ENCODE measurements around the gene ZNF391.

DNA sequence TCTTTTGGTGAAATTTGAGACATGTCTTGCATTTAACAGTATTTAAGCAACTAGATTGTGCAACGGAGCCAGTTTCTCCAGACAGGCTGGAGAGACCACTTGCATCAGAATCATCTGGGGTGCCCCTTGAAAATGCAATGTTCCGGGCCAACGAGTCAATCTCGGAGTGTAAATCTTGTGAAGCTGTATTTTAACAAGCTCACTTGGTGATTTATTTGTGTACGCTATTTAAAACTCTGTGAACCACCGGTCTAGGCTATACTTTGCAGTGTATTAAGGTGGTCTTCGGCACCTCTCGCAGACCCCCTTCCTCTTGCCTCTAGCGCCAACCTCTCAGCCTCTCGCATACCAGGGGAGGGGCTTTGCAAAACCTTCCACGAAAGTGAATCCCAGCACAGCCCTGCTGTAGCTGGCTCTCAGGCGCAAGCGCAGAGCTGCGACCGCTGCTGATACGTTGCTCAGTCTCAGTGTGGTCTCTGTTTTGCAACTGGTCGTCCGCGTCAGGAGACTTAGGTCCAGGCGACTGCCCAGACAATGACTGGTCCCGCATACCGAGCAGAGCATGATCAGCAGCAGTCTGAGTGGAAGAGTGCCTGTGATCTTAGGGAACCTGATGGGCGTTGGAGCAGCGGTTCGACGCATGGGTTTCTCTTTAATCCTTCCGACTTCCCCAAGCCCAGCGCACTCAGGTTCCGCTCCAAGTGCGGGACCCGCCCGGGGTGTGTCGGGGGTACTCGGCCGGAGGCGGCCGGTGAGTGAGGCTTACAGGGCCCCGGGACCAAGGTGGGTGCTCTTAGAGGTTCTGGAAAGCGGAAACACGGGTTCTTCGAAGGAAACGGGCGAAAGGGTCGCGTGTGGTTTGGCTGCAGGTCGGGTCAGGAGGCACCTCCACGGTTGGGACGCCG lies at the start of gene ZNF391:
- TF ChIP-seq POLR2AphosphoS5 (IDR thresholded peaks at IDR 0.05), result peak; percentile 29 to 51 (median 36)
- no peak for TF ChIP-seq CTCF (IDR thresholded peaks at IDR 0.05)
- TF ChIP-seq POLR2A (IDR thresholded peaks at IDR 0.05), result no peak
